HFFc6 (cell line): ENCODE data around the gene NPTX1. TPM values are rescaled to one million over a fixed set of nuclear protein-coding genes. Genes with fewer than 3 reads are reported as not detected.
A peak's percentile ranks its signal among the peaks of the same experiment; 100 is the strongest.

Experiments
- DNase-seq: peaks from one replicate; pipeline ENCODE4 v3.0.0-alpha.2; 2018
- H3K27ac Mint-ChIP-seq: 2 replicates; pipeline ENCODE4 v1.8.0; 2020; ENCODE audit warnings: mild to moderate bottlenecking, mixed read lengths
- H3K27me3 Mint-ChIP-seq: 2 replicates; pipeline ENCODE4 v1.8.0; 2021; ENCODE audit warnings: mild to moderate bottlenecking, moderate library complexity, mixed read lengths; ENCODE audit not compliant: insufficient read depth
- H3K36me3 Mint-ChIP-seq: 2 replicates; pipeline ENCODE4 v1.8.0; 2021; ENCODE audit warnings: low read depth, mixed read lengths
- H3K4me1 Mint-ChIP-seq: 2 replicates; pipeline ENCODE4 v1.8.0; 2020; ENCODE audit warnings: low read depth, mixed read lengths
- H3K4me3 Mint-ChIP-seq: 2 replicates; pipeline ENCODE4 v1.8.0; 2020; ENCODE audit warnings: mild to moderate bottlenecking, moderate library complexity, mixed read lengths
- H3K9me3 Mint-ChIP-seq: 2 replicates; pipeline ENCODE4 v1.8.0; 2020; ENCODE audit warnings: mild to moderate bottlenecking, mixed read lengths
- total RNA-seq, 6 experiments: library from RNA; stranded (reverse); fragmentation: NEBNext Ultra II Directional; extraction: Animal tissue kit (Norgen Biotek cat#: 25700); gene quantifications; 2 replicates in 1 of 6; 3 replicates in 5 of 6; pipeline ENCODE4 v1.2.3, GENCODE V29; 2021
- TF ChIP-seq, protein P1 (sequence below): fragments of 200-600 bp; sonication (generic); IDR thresholded peaks from 2 replicates; pipeline ENCODE4 v1.5.0; 2021; ENCODE audit warnings: antibody characterized with exemption, mild to moderate bottlenecking

Gene NPTX1
- total RNA-seq, 6 experiments from 2014 or later = 0.26 to 2.9 (median 2.6) TPM

DNA sequence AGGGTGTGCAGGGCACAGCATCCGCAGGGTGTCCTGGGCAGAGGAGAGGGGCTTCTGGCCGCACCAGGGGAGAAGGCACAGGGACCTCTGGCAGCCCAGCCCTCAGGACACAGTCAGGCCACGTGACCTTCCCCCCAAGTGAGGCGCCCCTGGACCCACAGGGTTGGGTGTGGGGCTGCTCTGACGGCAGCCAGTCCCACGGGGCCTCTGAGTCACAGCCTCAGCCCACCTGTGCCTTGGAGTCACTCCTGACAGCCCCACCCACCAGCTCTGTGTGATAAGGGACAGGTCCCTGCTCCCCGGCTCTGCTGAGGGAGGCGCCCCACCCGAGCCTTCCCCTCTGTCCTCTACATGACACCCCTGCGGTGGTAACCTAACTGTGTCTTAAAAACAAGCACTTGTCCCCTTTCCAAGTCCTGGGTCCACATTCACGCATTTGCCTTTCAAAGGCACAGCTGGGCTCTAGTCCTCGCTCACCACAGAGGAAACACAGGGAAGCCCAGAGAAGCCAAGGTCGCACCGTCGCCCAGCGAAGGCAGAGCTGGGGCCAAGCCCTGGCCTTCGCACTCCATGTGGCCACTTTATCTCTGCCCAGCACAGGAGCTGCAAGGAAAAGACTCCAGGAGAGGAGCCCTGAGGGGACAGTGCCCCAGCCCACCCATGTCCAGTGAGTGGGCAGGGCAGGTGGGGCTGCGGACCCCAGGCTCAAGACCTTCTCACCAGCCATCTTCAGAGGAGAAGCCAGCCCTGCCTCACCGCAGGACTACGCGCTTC, 5.1 kb upstream of the NPTX1 start:
- Mint-ChIP-seq H3K27me3 (peaks cover 24% of the 10 kb centered on the region), H3K9me3 (no peaks in the 10 kb centered on the region), H3K27ac (no peak overlapping the region), H3K4me3 (no peak overlapping the region), H3K36me3 (no peaks in the 10 kb centered on the region), H3K4me1 (peaks cover 11% of the 10 kb centered on the region; the same call in 1 of the 2 replicates)
- DNase-seq = no peak
- TF ChIP-seq, protein P1, sequence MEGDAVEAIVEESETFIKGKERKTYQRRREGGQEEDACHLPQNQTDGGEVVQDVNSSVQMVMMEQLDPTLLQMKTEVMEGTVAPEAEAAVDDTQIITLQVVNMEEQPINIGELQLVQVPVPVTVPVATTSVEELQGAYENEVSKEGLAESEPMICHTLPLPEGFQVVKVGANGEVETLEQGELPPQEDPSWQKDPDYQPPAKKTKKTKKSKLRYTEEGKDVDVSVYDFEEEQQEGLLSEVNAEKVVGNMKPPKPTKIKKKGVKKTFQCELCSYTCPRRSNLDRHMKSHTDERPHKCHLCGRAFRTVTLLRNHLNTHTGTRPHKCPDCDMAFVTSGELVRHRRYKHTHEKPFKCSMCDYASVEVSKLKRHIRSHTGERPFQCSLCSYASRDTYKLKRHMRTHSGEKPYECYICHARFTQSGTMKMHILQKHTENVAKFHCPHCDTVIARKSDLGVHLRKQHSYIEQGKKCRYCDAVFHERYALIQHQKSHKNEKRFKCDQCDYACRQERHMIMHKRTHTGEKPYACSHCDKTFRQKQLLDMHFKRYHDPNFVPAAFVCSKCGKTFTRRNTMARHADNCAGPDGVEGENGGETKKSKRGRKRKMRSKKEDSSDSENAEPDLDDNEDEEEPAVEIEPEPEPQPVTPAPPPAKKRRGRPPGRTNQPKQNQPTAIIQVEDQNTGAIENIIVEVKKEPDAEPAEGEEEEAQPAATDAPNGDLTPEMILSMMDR = no peak

DNA sequence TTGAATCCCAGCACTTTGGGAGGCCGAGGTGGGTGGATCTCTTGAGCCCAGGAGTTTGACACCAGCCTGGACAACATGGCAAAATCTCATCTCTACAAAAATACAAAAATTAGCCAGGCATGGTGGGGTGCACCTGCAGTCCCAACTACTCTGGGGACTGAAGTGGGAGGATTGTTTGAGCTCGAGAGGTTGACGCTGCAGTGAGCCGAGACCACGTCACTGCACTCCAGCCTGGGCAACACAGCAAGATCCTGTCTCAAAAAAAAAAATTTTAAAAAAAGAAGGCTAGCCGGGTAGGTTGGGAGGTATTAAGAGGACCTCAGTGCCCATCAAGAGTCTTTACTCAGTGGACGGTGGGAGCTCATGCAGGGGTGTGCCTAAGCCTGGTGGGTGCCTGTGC, 3.8 kb upstream of the NPTX1 start:
- Mint-ChIP-seq H3K27me3 (peaks cover 25% of the 10 kb centered on the region), H3K27ac (no peak overlapping the region), H3K9me3 (no peaks in the 10 kb centered on the region), H3K4me3 (no peak overlapping the region), H3K4me1 (peaks cover 12% of the 10 kb centered on the region), H3K36me3 (no peaks in the 10 kb centered on the region)
- TF ChIP-seq, protein P1 = no peak
- no peak for DNase-seq

DNA sequence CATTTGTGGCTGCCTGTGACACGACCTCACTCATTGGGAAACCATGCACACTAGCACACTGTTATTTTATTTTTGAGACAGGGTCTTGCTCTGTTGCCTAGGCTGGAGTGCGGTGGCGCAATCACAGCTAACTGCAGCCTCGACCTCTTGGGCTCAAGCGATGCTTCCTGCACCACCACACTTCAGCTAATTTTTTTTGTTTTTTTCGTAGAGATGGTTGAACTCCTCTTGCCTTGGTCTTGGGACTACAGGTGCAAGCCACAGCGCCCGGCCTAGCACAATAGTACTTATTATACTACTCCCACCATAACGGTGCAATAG, 2.8 kb upstream of the NPTX1 start:
- H3K4me1 Mint-ChIP-seq = peaks cover 23% of the 10 kb centered on the region
- H3K27ac Mint-ChIP-seq = no peak overlapping the region
- H3K27me3 Mint-ChIP-seq = peaks cover 29% of the 10 kb centered on the region
- TF ChIP-seq, protein P1 = no peak
- no peaks in the 10 kb centered on the region for H3K36me3 Mint-ChIP-seq
- H3K9me3 Mint-ChIP-seq = no peaks in the 10 kb centered on the region
- H3K4me3 Mint-ChIP-seq = no peak overlapping the region
- no peak for DNase-seq

DNA sequence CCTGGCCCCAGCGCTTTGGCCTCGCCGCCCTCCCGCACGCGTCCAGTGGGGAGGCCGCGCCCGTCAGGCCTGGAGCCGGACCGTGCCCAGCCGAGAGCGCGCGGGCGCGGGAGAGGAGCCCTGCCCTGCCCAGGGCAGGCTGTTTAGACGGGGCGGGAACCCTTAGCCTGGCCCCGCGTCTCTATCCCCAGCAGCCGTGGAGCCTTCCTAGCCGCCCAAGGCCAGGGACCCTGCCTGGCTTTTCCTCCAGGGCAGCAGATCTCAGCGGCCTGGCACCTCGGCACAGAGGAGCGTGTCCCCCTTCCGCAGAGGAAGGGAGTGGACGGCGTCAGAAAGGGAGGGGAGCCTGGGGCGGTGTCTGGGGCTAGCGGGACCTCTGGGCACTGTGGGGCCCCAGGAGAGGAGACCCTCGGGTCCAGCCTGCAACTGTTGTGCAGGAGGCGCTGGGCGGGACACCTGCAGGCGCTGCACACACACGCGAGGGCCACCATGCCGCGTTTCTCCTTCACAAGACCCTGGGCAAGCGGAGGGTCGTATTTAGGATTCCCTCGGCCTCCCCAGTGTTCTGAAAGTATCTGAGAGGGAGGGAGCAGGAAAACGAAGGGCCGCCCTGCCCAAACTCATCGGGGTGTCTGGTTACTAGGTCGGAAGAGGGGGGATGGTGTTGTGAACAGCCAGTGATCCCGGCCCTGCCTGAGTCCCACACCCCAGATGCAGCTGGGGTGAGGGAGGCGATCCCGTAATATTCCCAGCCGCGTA, 2.3 kb upstream of the NPTX1 start:
- Mint-ChIP-seq H3K4me1 (peaks cover 23% of the 10 kb centered on the region), H3K9me3 (no peaks in the 10 kb centered on the region), H3K27ac (no peak overlapping the region), H3K27me3 (peaks cover 35% of the 10 kb centered on the region), H3K36me3 (no peaks in the 10 kb centered on the region), H3K4me3 (no peak overlapping the region)
- no peak for DNase-seq
- TF ChIP-seq, protein P1 = no peak

DNA sequence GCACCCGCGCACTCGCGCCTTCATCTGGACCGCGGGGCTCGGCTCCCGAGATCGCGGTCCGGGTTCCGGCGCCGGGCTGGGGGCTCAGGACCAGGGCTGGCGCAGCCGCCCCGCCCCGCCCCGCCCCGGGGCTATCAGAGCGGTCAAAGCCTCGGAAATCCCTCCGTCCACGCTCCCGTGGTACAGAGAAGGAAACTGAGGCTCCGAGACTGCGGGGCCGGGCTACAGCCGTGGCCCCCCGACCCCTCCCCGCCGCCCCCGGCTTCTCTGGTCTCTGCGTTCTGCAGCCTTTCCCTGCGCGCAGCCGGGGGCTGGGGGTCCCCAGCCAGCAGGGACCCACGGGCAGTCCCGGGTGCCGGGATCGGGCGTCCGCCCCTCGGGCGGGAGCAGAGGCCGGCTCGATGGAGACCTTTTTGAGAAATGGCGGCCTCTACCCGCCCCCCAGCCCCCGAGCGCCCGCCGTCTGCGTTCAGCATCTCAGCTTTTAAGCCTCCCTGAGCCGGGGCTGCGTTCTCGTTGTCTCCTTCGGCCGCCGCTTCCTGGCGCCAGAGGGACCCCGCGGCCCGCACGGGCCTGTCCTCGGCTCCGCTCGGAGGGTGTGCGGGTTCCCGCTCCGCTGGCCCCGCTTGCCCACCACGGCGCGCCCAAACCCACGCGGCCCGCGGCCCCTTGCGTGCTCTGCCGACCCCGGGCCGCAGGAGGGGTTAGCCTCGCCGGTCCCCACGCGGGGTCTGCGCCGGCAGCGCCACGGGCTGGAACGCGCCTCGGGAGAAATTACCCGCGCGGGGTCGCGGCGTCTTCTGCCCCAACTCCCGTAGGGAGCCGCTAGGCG, 1.5 kb upstream of the NPTX1 start:
- Mint-ChIP-seq H3K9me3 (no peaks in the 10 kb centered on the region), H3K4me3 (no peak overlapping the region), H3K4me1 (peaks cover 17% of the 10 kb centered on the region), H3K36me3 (no peaks in the 10 kb centered on the region), H3K27me3 (peaks cover 42% of the 10 kb centered on the region), H3K27ac (no peak overlapping the region)
- TF ChIP-seq, protein P1 = peak; percentile 68
- no peak for DNase-seq
